SK-N-SH (cell line): ENCODE results near the gene ARF1. TPM values are rescaled to one million over a fixed set of nuclear protein-coding genes. Genes with fewer than 3 reads are reported as not detected.

Experiments
- CTCF ChIA-PET: fragments of 300-600, 350-600 bp; formaldehyde crosslinking; extraction: SDS; loops from one replicate; lab custom pipeline; 2021; lab: Yijun Ruan, JAX
- POLR2A ChIA-PET: fragments of 350-600 bp; sonication (Branson Sonifier 250); formaldehyde crosslinking; extraction: SDS; loops from one replicate; lab custom pipeline; 2020; ENCODE audit warnings: antibody characterized with exemption, inconsistent platforms; lab: Yijun Ruan, JAX
- DNase-seq: peaks from one replicate; pipeline ENCODE4 v3.0.0; 2012
- H2AFZ ChIP-seq: fragments of 200-600 bp; sonication (generic); 2 replicates; pipeline ENCODE4 v1.8.1; 2016; ENCODE audit warnings: antibody characterized with exemption, mild to moderate bottlenecking, low read depth
- H3F3A ChIP-seq: fragments of 200-600 bp; sonication (generic); replicated peaks from 2 replicates; pipeline ENCODE3; 2016; ENCODE audit warnings: antibody characterized with exemption, mild to moderate bottlenecking; ENCODE audit not compliant: insufficient read depth
- H3K27ac ChIP-seq, 2 experiments: fragments of 200-500 bp in 1 of 2; fragments of 200-600 bp in 1 of 2; sonication (Bioruptor generic) in 1 of 2; sonication (generic), shearing (Covaris generic) in 1 of 2; 2 replicates each; pipeline versions ENCODE4 v1.5.1 to v1.6.1; 2014 to 2016; ENCODE audit warnings: low read depth in 2 of 2, inconsistent platforms in 1 of 2, low read length in 1 of 2, mild to moderate bottlenecking in 1 of 2, mixed read lengths in 1 of 2
- H3K27me3 ChIP-seq: fragments of 200-600 bp; sonication (generic), shearing (Covaris generic); 2 replicates; pipeline ENCODE4 v1.6.1; 2016; ENCODE audit warnings: mixed run types; ENCODE audit not compliant: insufficient read depth
- H3K36me3 ChIP-seq, 2 experiments: fragments of 200-500 bp in 1 of 2; fragments of 200-600 bp in 1 of 2; sonication (Bioruptor generic) in 1 of 2; sonication (generic) in 1 of 2; replicated peaks in 1 of 2; 2 replicates each; pipeline versions ENCODE3 to v1.5.1; 2014 to 2016; ENCODE audit warnings: low read length in 1 of 2, mild to moderate bottlenecking in 1 of 2; ENCODE audit not compliant: insufficient read depth in 2 of 2, control insufficient read depth in 1 of 2
- H3K4me1 ChIP-seq, 2 experiments: fragments of 200-500 bp in 1 of 2; fragments of 200-600 bp in 1 of 2; sonication (Bioruptor generic) in 1 of 2; sonication (generic), shearing (Covaris generic) in 1 of 2; 2 replicates each; pipeline versions ENCODE4 v1.5.1 to v1.6.1; 2014 to 2016; ENCODE audit warnings: low read depth in 1 of 2, low read length in 1 of 2, mixed run types in 1 of 2; ENCODE audit not compliant: insufficient read depth in 2 of 2, control insufficient read depth in 1 of 2
- H3K4me2 ChIP-seq: fragments of 200-600 bp; sonication (generic), shearing (Covaris generic); 2 replicates; pipeline ENCODE4 v1.6.1; 2017; ENCODE audit warnings: mixed run types
- H3K4me3 ChIP-seq, 2 experiments: fragments of 200-500 bp in 1 of 2; fragments of 200-600 bp in 1 of 2; sonication (Bioruptor generic) in 1 of 2; sonication (generic), shearing (Covaris generic) in 1 of 2; 2 replicates each; pipeline versions ENCODE4 v1.5.1 to v1.8.1; 2014 to 2016; ENCODE audit warnings: low read depth in 2 of 2, inconsistent platforms in 1 of 2, low read length in 1 of 2, mild to moderate bottlenecking in 1 of 2, mixed read lengths in 1 of 2, moderate library complexity in 1 of 2
- H3K79me2 ChIP-seq: fragments of 200-600 bp; sonication (generic); 2 replicates; pipeline ENCODE4 v1.8.1; 2017; ENCODE audit warnings: mild to moderate bottlenecking; ENCODE audit not compliant: insufficient read depth
- H3K9ac ChIP-seq: fragments of 200-600 bp; sonication (generic); 2 replicates; pipeline ENCODE4 v1.6.1; 2017; ENCODE audit warnings: mixed run types
- H3K9me2 ChIP-seq: fragments of 200-600 bp; sonication (generic); 2 replicates; pipeline ENCODE4 v1.6.1; 2017; ENCODE audit warnings: mixed run types
- H3K9me3 ChIP-seq: fragments of 200-600 bp; sonication (generic); 2 replicates; pipeline ENCODE4 v1.6.1; 2017; ENCODE audit warnings: mixed run types, mild to moderate bottlenecking, moderate library complexity
- H4K20me1 ChIP-seq: fragments of 200-600 bp; sonication (generic); 2 replicates; pipeline ENCODE4 v1.6.1; 2017; ENCODE audit warnings: mild to moderate bottlenecking, mixed run types; ENCODE audit not compliant: insufficient read depth
- CHD2 ChIP-seq: fragments of 150-350 bp; IDR thresholded peaks from 2 replicates; pipeline ENCODE4 v1.6.1; 2018; ENCODE audit warnings: low read length; ENCODE audit not compliant: partially characterized antibody
- EP300 ChIP-seq, 2 experiments: IDR thresholded peaks; 2 replicates each; pipeline versions ENCODE4 v1.4.0 to v1.6.1; 2012; ENCODE audit warnings: borderline replicate concordance in 1 of 2, low read depth in 1 of 2, low read length in 1 of 2
- EZH2phosphoT487 ChIP-seq: fragments of 200-600 bp; sonication (generic); IDR thresholded peaks from 2 replicates; pipeline ENCODE4 v1.6.1; 2017; ENCODE audit warnings: low read depth, mixed run types, mild to moderate bottlenecking, antibody characterized with exemption, moderate library complexity, borderline replicate concordance
- FOXM1 ChIP-seq: IDR thresholded peaks from 2 replicates; pipeline ENCODE4 v1.4.0; 2012; ENCODE audit warnings: low read depth, mild to moderate bottlenecking
- GABPA ChIP-seq: IDR thresholded peaks from 2 replicates; pipeline ENCODE4 v1.4.0; 2012; ENCODE audit warnings: low read depth, mild to moderate bottlenecking
- GATA2 ChIP-seq: sonication (generic); formaldehyde crosslinking; IDR thresholded peaks from 2 replicates; pipeline ENCODE4 v1.5.0; 2020; ENCODE audit warnings: mild to moderate bottlenecking, missing genetic modification reagents
- JUND ChIP-seq: IDR thresholded peaks from 2 replicates; pipeline ENCODE4 v1.4.0; 2012
- MEF2A ChIP-seq: IDR thresholded peaks from 2 replicates; pipeline ENCODE4 v1.4.0; 2012; ENCODE audit warnings: low read depth, borderline replicate concordance
- NFIC ChIP-seq: IDR thresholded peaks from 2 replicates; pipeline ENCODE4 v1.4.0; 2012; ENCODE audit warnings: borderline replicate concordance
- POLR2AphosphoS5 ChIP-seq: IDR thresholded peaks from 2 replicates; pipeline ENCODE4 v1.6.1; 2012; ENCODE audit warnings: low read depth, low read length
- RAD21 ChIP-seq: IDR thresholded peaks from 2 replicates; pipeline ENCODE4 v1.6.1; 2012; ENCODE audit warnings: mild to moderate bottlenecking, low read length
- RCOR1 ChIP-seq: fragments of 150-350 bp; IDR thresholded peaks from 2 replicates; pipeline ENCODE4 v1.6.1; 2017; ENCODE audit warnings: antibody characterized with exemption, low read length
- RXRA ChIP-seq: IDR thresholded peaks from 2 replicates; pipeline ENCODE4 v1.4.0; 2012; ENCODE audit warnings: low read depth, mild to moderate bottlenecking, borderline replicate concordance
- SMC3 ChIP-seq: IDR thresholded peaks from 2 replicates; pipeline ENCODE4 v1.6.1; 2012; ENCODE audit warnings: low read depth, low read length, improper control_type of control experiment
- YY1 ChIP-seq: IDR thresholded peaks from 2 replicates; pipeline ENCODE4 v1.4.0; 2012; ENCODE audit warnings: low read depth, mild to moderate bottlenecking
- WGBS: methylation state at CpG from one replicate; pipeline ENCODE4 v1.1.6; 2017; ENCODE audit warnings: low lambda C conversion rate; 5-methylcytosine and 5-hydroxymethylcytosine counted together
- polyA plus RNA-seq, 3 experiments: library from polyadenylated mRNA; depleted of rRNA; stranded (reverse); fragments of >200 nt; gene quantifications; 2 replicates each; pipeline ENCODE4 v1.2.3, GENCODE V29; 2012
- TF ChIP-seq, protein P1 (sequence below): IDR thresholded peaks from 2 replicates; pipeline ENCODE4 v1.4.0; 2012; ENCODE audit warnings: low read depth, borderline replicate concordance
- TF ChIP-seq, protein P2 (sequence below): fragments of 150-350 bp; IDR thresholded peaks from 2 replicates; pipeline ENCODE4 v1.6.1; 2016; ENCODE audit warnings: mild to moderate bottlenecking, low read depth, low read length
- TF ChIP-seq, protein P3 (sequence below): fragments of 150-350 bp; IDR thresholded peaks from 2 replicates; pipeline ENCODE4 v1.6.1; 2017; ENCODE audit warnings: antibody characterized with exemption, low read length, low read depth, borderline replicate concordance

Gene ARF1
- polyA plus RNA-seq, 1 of the 3 experiments (the other 2 are of a cell fraction) = 713 TPM

DNA sequence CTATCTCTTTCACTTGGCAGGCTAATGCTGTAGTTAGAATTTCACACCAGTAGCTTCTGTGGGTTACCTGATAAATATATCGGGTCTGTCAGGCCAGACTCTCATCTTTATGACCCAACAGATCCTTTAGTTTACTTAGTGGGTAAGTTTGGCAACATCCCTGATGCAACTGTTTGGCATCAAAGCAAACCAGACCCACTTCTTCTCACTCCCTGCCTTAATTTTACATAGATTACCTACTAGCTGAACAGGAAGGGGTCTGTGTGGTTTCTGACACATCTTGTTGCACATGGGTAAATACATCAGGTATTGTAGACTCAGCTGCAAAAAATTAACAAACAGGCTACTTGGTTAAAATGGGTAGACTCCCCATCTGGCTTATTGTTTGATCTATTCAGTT lies 54.4 kb downstream of the ARF1 start:
- Histone ChIP-seq H3K4me1 (peaks cover 7 to 12% of the 10 kb centered on the region in 2 experiments; a peak in 2 of 4 replicates), H2AFZ (no peak overlapping the region), H3K9me3 (no peaks in the 10 kb centered on the region), H3K27me3 (peaks cover 38% of the 10 kb centered on the region; the same call in 1 of the 2 replicates), H3K27ac (no peak overlapping the region), H3K9me2 (no peaks in the 10 kb centered on the region), H3F3A (no peaks in the 10 kb centered on the region), H3K36me3 (peaks cover 0 to 2% of the 10 kb centered on the region in 2 experiments), H3K4me2 (no peak overlapping the region), H3K4me3 (no peak overlapping the region), H3K79me2 (peaks cover 18% of the 10 kb centered on the region), H3K9ac (no peak overlapping the region), H4K20me1 (peaks cover 12% of the 10 kb centered on the region)
- WGBS = 5% methylated on average over 1 of the region's 1 CpG
- no peak for DNase-seq
- TF ChIP-seq SMC3 (no peak), JUND (no peak), MEF2A (no peak), NFIC (no peak), EP300 (IDR thresholded peaks at IDR 0.05; ENCODE audit: borderline replicate concordance in 1 of 2, low read depth in 1 of 2, low read length in 1 of 2) (no peak), RAD21 (no peak), GATA2 (no peak), EZH2phosphoT487 (no peak)
- TF ChIP-seq, protein P1, sequence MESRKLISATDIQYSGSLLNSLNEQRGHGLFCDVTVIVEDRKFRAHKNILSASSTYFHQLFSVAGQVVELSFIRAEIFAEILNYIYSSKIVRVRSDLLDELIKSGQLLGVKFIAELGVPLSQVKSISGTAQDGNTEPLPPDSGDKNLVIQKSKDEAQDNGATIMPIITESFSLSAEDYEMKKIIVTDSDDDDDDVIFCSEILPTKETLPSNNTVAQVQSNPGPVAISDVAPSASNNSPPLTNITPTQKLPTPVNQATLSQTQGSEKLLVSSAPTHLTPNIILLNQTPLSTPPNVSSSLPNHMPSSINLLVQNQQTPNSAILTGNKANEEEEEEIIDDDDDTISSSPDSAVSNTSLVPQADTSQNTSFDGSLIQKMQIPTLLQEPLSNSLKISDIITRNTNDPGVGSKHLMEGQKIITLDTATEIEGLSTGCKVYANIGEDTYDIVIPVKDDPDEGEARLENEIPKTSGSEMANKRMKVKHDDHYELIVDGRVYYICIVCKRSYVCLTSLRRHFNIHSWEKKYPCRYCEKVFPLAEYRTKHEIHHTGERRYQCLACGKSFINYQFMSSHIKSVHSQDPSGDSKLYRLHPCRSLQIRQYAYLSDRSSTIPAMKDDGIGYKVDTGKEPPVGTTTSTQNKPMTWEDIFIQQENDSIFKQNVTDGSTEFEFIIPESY = no peak
- TF ChIP-seq, protein P2, sequence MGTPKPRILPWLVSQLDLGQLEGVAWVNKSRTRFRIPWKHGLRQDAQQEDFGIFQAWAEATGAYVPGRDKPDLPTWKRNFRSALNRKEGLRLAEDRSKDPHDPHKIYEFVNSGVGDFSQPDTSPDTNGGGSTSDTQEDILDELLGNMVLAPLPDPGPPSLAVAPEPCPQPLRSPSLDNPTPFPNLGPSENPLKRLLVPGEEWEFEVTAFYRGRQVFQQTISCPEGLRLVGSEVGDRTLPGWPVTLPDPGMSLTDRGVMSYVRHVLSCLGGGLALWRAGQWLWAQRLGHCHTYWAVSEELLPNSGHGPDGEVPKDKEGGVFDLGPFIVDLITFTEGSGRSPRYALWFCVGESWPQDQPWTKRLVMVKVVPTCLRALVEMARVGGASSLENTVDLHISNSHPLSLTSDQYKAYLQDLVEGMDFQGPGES = no peak
- TF ChIP-seq, protein P3, sequence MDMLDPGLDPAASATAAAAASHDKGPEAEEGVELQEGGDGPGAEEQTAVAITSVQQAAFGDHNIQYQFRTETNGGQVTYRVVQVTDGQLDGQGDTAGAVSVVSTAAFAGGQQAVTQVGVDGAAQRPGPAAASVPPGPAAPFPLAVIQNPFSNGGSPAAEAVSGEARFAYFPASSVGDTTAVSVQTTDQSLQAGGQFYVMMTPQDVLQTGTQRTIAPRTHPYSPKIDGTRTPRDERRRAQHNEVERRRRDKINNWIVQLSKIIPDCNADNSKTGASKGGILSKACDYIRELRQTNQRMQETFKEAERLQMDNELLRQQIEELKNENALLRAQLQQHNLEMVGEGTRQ = no peak
- POLR2A ChIA-PET = no interaction called here
- CTCF ChIA-PET = interaction anchor here (1.4 to 4.5 kb wide), 3 partner anchors 12 to 44 kb away, joined by 4 to 22 read pairs (median 6); partner anchors contain the start of gene IBA57

DNA sequence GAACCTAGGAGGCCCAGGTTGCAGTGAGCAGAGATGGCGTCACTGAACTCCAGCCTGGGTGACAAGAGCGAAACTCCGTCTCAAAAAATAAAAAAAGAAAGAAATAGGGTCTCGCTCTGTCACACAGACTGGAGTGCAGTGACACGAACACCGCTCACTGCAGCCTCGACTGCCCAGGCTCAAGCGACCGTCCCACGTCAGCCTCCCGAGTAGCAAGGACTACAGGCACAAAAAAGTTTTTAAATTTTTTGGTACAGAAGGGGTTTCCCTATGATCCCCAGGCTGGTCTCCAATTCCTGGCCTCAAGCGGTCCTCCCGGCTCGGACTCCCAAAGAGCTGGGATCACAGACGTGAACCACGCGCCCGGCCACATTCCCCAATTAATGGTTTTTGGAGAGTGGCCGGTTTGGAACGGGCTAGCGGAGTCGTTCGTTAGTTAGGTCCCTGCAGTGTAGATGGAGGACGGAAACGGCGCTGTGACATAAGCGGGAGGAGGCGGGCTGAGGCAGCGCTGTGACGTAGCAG lies 57.0 kb downstream of the ARF1 start:
- Histone ChIP-seq H3K27ac (peak overlapping the region; percentile 26 to 76), H3K79me2 (peaks cover 43% of the 10 kb centered on the region)
- CTCF ChIA-PET = interaction anchor here (1.9 to 4.5 kb wide), 2 partner anchors 9 to 27 kb away, joined by 10 to 22 read pairs; partner anchors contain the start of gene IBA57

More for the DNA sequence above, 57.0 kb downstream of the ARF1 start:
- 10% methylated on average over 27 of the region's 30 CpGs for WGBS
- H3F3A ChIP-seq = no peaks in the 10 kb centered on the region
- peaks cover 37% of the 10 kb centered on the region for H4K20me1 ChIP-seq
- no peaks in the 10 kb centered on the region for H3K9me2 ChIP-seq
- peak overlapping the region; percentile 79 for H3K4me2 ChIP-seq
- no peak for DNase-seq
- H3K4me3 ChIP-seq = peak overlapping the region; percentile 87 to 99
- H3K36me3 ChIP-seq = peaks cover 0 to 4% of the 10 kb centered on the region in 2 experiments
- peak overlapping the region; percentile 62; the same call in 1 of the 2 replicates for H3K9ac ChIP-seq
- H3K4me1 ChIP-seq = peaks cover 23% of the 10 kb centered on the region in 2 experiments; a peak in 2 of 4 replicates
- peaks cover 30% of the 10 kb centered on the region; the same call in 1 of the 2 replicates for H3K27me3 ChIP-seq
- TF ChIP-seq CHD2 = no peak
- peak; percentile 42; the same call in 1 of the 2 replicates for TF ChIP-seq YY1
- no peak for TF ChIP-seq NFIC
- TF ChIP-seq, protein P1 = no peak
- no peak; the same call in 1 of the 2 replicates for TF ChIP-seq GABPA
- TF ChIP-seq FOXM1 = no peak
- no peak for TF ChIP-seq RCOR1
- no peak for TF ChIP-seq RXRA
- TF ChIP-seq POLR2AphosphoS5 = peak; percentile 71
- H2AFZ ChIP-seq = peak overlapping the region; percentile 87
- POLR2A ChIA-PET = no interaction called here
- no peaks in the 10 kb centered on the region for H3K9me3 ChIP-seq
